Esophagus muscularis mucosa (tissue), 4 donors: ENCODE results near the gene MYO1B. TPM values are rescaled to one million over a fixed set of nuclear protein-coding genes. Genes with fewer than 3 reads are reported as not detected.

ENCODE experiments used
- DNase-seq: peaks from one replicate; pipeline ENCODE4 v3.0.0-alpha.2; 2017; ENCODE audit errors: extremely low spot score
- H3K27ac ChIP-seq, 4 donors: fragments of 200-600 bp; sonication (generic); replicated peaks in 1 of 4; 1 replicate in 3 of 4; 2 replicates in 1 of 4; pipeline ENCODE4 v1.5.1; 2016 to 2019; ENCODE audit warnings: mild to moderate bottlenecking in 1 of 4
- H3K27me3 ChIP-seq, 4 donors: fragments of 200-600 bp; sonication (generic); one replicate each; pipeline versions ENCODE4 v1.5.1 to v1.6.0; 2016 to 2019
- H3K36me3 ChIP-seq, 4 donors: fragments of 200-600 bp; sonication (generic); one replicate each; pipeline ENCODE4 v1.5.1; 2016 to 2019
- H3K4me1 ChIP-seq, 4 donors: fragments of 200-600 bp; sonication (generic); one replicate each; pipeline ENCODE4 v1.5.1; 2016 to 2019
- H3K4me3 ChIP-seq, 4 donors: fragments of 200-600 bp; sonication (generic); 1 replicate in 2 of 4; 2 replicates in 2 of 4; pipeline ENCODE4 v1.5.1; 2016 to 2019; ENCODE audit warnings: mild to moderate bottlenecking in 4 of 4, moderate library complexity in 1 of 4
- H3K9me3 ChIP-seq, 4 donors: fragments of 200-600 bp; sonication (generic); 1 replicate in 3 of 4; 2 replicates in 1 of 4; pipeline ENCODE4 v1.5.1; 2016 to 2019
- EP300 ChIP-seq: sonication (generic); formaldehyde crosslinking; IDR thresholded peaks from one replicate; pipeline ENCODE4 v1.6.1; 2017; ENCODE audit warnings: antibody characterized with exemption
- POLR2A ChIP-seq: fragments of 450-650 bp; IDR thresholded peaks from one replicate; pipeline ENCODE4 v1.6.1; 2017; ENCODE audit warnings: antibody characterized with exemption, moderate library complexity, mild to moderate bottlenecking, low read depth
- POLR2AphosphoS5 ChIP-seq, 2 donors: sonication (generic); formaldehyde crosslinking; IDR thresholded peaks; one replicate each; pipeline ENCODE4 v1.6.1; 2017; ENCODE audit warnings: antibody characterized with exemption in 2 of 2
- WGBS: methylation state at CpG from one replicate; pipeline ENCODE4 v1.1.5; 2018; 5-methylcytosine and 5-hydroxymethylcytosine counted together
- intact Hi-C: fragments of 100-400 bp; cut with DNase I; formaldehyde crosslinking; loops from one replicate; pipeline ENCODE4 v1.15.1; 2023
- total RNA-seq, 4 donors: library from RNA; depleted of rRNA; stranded (reverse); fragments of >200 nt; gene quantifications; one replicate each; pipeline versions ENCODE4 v1.1.0 to v1.2.1, GENCODE V29; 2016
- TF ChIP-seq, protein P1 (sequence below), 3 experiments: fragments of 200-600 bp in 2 of 3; fragments of 450-650 bp in 1 of 3; sonication (generic) in 2 of 3; IDR thresholded peaks; one replicate each; pipeline ENCODE4 v1.5.1; 2017 to 2019; ENCODE audit warnings: antibody characterized with exemption in 3 of 3, mild to moderate bottlenecking in 2 of 3, moderate library complexity in 1 of 3

Gene MYO1B
- total RNA-seq, 4 donors from 2014 or later: 14.8 to 17.3 (median 15.9) TPM

GRCh38 chr2:191264647-191265081 is 19.5 kb downstream of the MYO1B start:
- H3K4me3 ChIP-seq: no peak overlapping the region
- no peak overlapping the region for H3K27ac ChIP-seq
- intact Hi-C loops: no loop called here
- no peaks in the 10 kb centered on the region for H3K9me3 ChIP-seq
- WGBS: 75% methylated on average over 3 of the region's 3 CpGs
- TF ChIP-seq POLR2AphosphoS5 (IDR thresholded peaks at IDR 0.05) (no peak), POLR2A (no peak), EP300 (no peak)
- TF ChIP-seq, protein P1, sequence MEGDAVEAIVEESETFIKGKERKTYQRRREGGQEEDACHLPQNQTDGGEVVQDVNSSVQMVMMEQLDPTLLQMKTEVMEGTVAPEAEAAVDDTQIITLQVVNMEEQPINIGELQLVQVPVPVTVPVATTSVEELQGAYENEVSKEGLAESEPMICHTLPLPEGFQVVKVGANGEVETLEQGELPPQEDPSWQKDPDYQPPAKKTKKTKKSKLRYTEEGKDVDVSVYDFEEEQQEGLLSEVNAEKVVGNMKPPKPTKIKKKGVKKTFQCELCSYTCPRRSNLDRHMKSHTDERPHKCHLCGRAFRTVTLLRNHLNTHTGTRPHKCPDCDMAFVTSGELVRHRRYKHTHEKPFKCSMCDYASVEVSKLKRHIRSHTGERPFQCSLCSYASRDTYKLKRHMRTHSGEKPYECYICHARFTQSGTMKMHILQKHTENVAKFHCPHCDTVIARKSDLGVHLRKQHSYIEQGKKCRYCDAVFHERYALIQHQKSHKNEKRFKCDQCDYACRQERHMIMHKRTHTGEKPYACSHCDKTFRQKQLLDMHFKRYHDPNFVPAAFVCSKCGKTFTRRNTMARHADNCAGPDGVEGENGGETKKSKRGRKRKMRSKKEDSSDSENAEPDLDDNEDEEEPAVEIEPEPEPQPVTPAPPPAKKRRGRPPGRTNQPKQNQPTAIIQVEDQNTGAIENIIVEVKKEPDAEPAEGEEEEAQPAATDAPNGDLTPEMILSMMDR (IDR thresholded peaks at IDR 0.05): no peak
- H3K4me1 ChIP-seq: peaks cover 14 to 25% (median 20%) of the 10 kb centered on the region in 4 donors
- no peaks in the 10 kb centered on the region for H3K27me3 ChIP-seq
- no peak for DNase-seq
- H3K36me3 ChIP-seq: no peaks in the 10 kb centered on the region

DNA sequence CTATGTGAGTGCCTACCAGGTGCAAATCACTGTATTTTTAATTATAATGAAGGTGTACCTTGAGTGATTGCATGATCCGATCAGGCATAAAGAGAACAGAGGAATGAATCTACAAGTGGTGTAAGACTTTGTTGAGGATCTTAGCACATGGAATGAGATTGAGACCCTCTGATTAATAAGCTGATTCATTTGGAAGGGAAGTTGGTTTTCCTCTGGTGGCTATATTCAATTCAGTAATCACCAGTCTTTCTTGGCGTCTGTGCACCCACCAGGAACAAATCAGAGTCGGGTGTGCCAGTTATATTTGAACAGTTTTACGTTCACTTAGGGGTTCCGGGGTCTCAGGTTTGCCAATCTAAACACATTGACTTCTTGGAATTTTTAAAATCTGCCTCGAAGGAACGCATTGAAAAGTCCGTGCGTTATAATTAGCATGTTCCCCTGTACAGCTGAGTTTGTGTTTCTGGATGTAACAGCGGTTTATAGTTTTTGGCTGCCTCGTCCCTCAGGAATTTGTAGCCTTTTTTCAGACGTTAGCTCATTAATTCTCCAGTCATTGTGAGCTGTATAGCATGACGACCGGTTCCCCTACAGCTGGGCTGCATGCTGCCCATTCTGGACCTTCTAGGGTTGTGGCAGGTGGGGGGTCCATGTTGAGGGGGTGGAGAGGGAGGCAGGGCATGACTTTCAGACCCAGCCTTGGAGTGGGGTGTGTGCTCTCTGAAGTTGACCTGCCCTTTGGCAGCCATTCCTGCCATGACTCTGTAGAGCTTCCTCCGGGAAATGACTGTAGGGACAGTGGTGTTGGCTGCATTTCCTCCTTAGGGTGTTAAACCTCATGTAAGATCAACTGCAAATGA is 20.3 kb downstream of the MYO1B start:
- TF ChIP-seq, protein P1 (IDR thresholded peaks at IDR 0.05): no peak
- no peak for TF ChIP-seq POLR2A
- TF ChIP-seq POLR2AphosphoS5 (IDR thresholded peaks at IDR 0.05): no peak
- TF ChIP-seq EP300: no peak
- Histone ChIP-seq H3K27ac (peak overlapping the region; percentile 16 to 46 (median 24)), H3K9me3 (no peaks in the 10 kb centered on the region), H3K4me3 (peak overlapping the region in 3 of 4 donors; percentile 4 to 24 (median 10)), H3K36me3 (no peaks in the 10 kb centered on the region), H3K4me1 (peaks cover 18 to 25% (median 21%) of the 10 kb centered on the region in 4 donors), H3K27me3 (no peaks in the 10 kb centered on the region)
- WGBS: 37% methylated on average over 15 of the region's 15 CpGs
- no peak for DNase-seq
- intact Hi-C loops: no loop called here

DNA sequence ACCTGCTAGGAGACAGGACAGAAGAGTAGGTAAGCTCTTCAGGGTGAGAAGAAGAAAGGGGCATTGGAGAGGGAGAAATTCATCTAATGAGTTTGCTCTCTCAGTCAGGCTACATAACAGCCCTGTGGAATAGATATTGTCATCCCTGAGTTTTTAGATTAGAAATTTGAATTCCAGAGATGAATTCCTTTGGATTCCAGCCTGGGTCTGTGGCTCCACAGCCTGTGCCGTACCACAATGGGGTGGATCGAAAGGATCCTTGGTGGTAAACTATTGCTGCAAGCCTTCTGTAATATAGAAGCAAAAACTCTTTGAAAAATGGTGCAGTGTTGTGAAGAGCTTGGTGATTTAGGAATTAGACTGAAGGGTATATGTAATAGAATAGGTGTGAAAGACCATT is 21.0 kb downstream of the MYO1B start:
- no peak for DNase-seq
- H3K36me3 ChIP-seq: no peaks in the 10 kb centered on the region
- H3K9me3 ChIP-seq: no peaks in the 10 kb centered on the region
- H3K4me3 ChIP-seq: no peak overlapping the region
- H3K27ac ChIP-seq: peak overlapping the region in 2 of 4 donors; percentile 16 to 46
- H3K4me1 ChIP-seq: peaks cover 20 to 25% (median 22%) of the 10 kb centered on the region in 4 donors
- WGBS: 77% methylated on average over 2 of the region's 2 CpGs
- no peak for TF ChIP-seq POLR2A
- intact Hi-C loops: no loop called here
- H3K27me3 ChIP-seq: no peaks in the 10 kb centered on the region

GRCh38 chr2:191268596-191268995 is 23.4 kb downstream of the MYO1B start:
- H3K4me3 ChIP-seq: no peak overlapping the region
- no peak for TF ChIP-seq EP300
- TF ChIP-seq, protein P1 (IDR thresholded peaks at IDR 0.05): no peak
- TF ChIP-seq POLR2A: no peak
- TF ChIP-seq POLR2AphosphoS5 (IDR thresholded peaks at IDR 0.05): no peak
- no peaks in the 10 kb centered on the region for H3K9me3 ChIP-seq
- H3K27me3 ChIP-seq: no peaks in the 10 kb centered on the region
- no CpG with 5 or more reads among the region's 1 CpG for WGBS
- H3K4me1 ChIP-seq: peaks cover 20 to 25% (median 21%) of the 10 kb centered on the region in 4 donors
- H3K27ac ChIP-seq: no peak overlapping the region
- intact Hi-C loops: no loop called here
- no peaks in the 10 kb centered on the region for H3K36me3 ChIP-seq
- DNase-seq: no peak

DNA sequence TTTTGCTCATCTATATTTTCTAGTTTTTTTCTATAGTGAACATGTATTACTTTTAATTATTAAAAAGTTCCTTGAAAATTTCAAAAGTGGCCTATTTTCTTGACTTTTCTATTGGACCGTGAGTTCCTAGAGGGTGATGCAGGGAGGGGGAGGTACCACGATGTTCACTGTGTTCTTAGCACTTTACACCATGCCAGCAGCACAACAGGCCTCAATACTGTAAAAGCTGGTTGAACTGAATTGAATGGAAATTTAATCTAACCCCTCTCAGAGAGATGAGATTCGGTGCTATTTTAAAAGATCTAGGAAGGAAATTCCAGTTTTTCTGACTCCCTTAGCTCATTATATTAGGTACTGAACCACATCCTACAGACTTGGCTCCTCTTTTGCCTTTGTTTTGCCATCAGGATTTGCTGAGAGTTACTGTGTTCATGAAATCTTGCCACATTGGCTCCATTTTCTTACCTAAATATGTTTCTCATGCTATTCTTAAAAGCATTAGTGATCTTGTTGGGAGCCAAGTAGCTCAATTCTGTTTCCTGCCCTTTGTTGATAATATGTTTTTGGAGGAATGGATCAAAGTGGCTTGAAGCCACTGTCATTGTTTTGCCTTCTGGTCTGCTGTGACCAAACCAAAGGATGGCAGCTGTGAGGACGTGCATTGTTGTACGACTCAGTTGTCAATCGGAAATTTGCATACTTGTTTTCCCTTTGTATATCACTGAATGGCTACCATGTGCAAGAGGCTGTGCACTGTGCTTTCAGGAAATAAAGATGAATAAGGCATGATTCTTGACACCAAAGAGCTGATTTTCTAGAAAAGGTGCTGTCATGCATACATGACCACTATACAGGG is 25.3 kb downstream of the MYO1B start:
- intact Hi-C loops: no loop called here
- TF ChIP-seq POLR2AphosphoS5 (IDR thresholded peaks at IDR 0.05): no peak
- TF ChIP-seq POLR2A: no peak
- TF ChIP-seq EP300: no peak
- TF ChIP-seq, protein P1 (IDR thresholded peaks at IDR 0.05): no peak
- DNase-seq: no peak
- Histone ChIP-seq H3K36me3 (no peaks in the 10 kb centered on the region), H3K27ac (no peak overlapping the region), H3K9me3 (no peaks in the 10 kb centered on the region), H3K27me3 (no peaks in the 10 kb centered on the region), H3K4me1 (peaks cover 15 to 26% (median 20%) of the 10 kb centered on the region in 4 donors), H3K4me3 (no peak overlapping the region)
- 76% methylated on average over 6 of the region's 6 CpGs for WGBS
